Memory B cell (primary cell): ENCODE measurements around the gene NAALADL2.
"Not testable (repeated sequence)": the region's sequence is repeated elsewhere in the genome, so short reads cannot be mapped to it uniquely, and the experiment has no call there.

Source experiments
- ATAC-seq: fragments of 150-1000 bp; cut with Tn5 transposase; 2 replicates; pipeline ENCODE4 v1.10.0; 2021; ENCODE audit warnings: low read depth, mild to moderate bottlenecking, moderate library complexity
- DNase-seq, 2 donors: peaks; one replicate each; pipeline ENCODE4 v3.0.0; 2022; ENCODE audit warnings: low spot score in 2 of 2
- H3K27ac Mint-ChIP-seq: one replicate; pipeline ENCODE4 v1.8.0; 2022; ENCODE audit warnings: mild to moderate bottlenecking, moderate library complexity, mixed read lengths
- H3K27me3 Mint-ChIP-seq: one replicate; pipeline ENCODE4 v1.8.0; 2022; ENCODE audit warnings: mixed read lengths
- H3K36me3 Mint-ChIP-seq: one replicate; pipeline ENCODE4 v1.8.0; 2022; ENCODE audit warnings: mild to moderate bottlenecking, mixed read lengths
- H3K4me1 Mint-ChIP-seq: one replicate; pipeline ENCODE4 v1.8.0; 2022; ENCODE audit warnings: mixed read lengths
- H3K4me3 Mint-ChIP-seq: one replicate; pipeline ENCODE4 v1.8.0; 2022; ENCODE audit warnings: mild to moderate bottlenecking, moderate library complexity, mixed read lengths
- H3K9me3 Mint-ChIP-seq: one replicate; pipeline ENCODE4 v1.8.0; 2022; ENCODE audit warnings: mixed read lengths

The NAALADL2 gene

GRCh38 chr3:175257123-175257522 is 398.0 kb downstream of the NAALADL2 start:
- H3K4me1 Mint-ChIP-seq = no peaks in the 10 kb centered on the region
- ATAC-seq (no peak), DNase-seq (no peak)
- no peak overlapping the region for H3K4me3 Mint-ChIP-seq
- no peaks in the 10 kb centered on the region for H3K27me3 Mint-ChIP-seq
- peaks cover 5% of the 10 kb centered on the region for H3K9me3 Mint-ChIP-seq
- H3K36me3 Mint-ChIP-seq = no peaks in the 10 kb centered on the region
- H3K27ac Mint-ChIP-seq = no peak overlapping the region

GRCh38 chr3:175258763-175259162 is 399.6 kb downstream of the NAALADL2 start:
- H3K4me3 Mint-ChIP-seq = no peak overlapping the region
- peaks cover 2% of the 10 kb centered on the region for H3K9me3 Mint-ChIP-seq
- H3K4me1 Mint-ChIP-seq = no peaks in the 10 kb centered on the region
- no peak for DNase-seq
- no peak overlapping the region for H3K27ac Mint-ChIP-seq
- H3K36me3 Mint-ChIP-seq = no peaks in the 10 kb centered on the region
- no peaks in the 10 kb centered on the region for H3K27me3 Mint-ChIP-seq
- no peak for ATAC-seq

GRCh38 chr3:175260145-175260794 is 401.1 kb downstream of the NAALADL2 start:
- Mint-ChIP-seq H3K27ac (no peak overlapping the region), H3K4me3 (no peak overlapping the region), H3K9me3 (peaks cover 4% of the 10 kb centered on the region), H3K36me3 (no peaks in the 10 kb centered on the region), H3K27me3 (no peaks in the 10 kb centered on the region), H3K4me1 (no peaks in the 10 kb centered on the region)
- DNase-seq (no peak), ATAC-seq (no peak)

- no peaks in the 10 kb centered on the region for H3K36me3 Mint-ChIP-seq
- H3K27me3 Mint-ChIP-seq = no peaks in the 10 kb centered on the region
- H3K4me1 Mint-ChIP-seq = no peaks in the 10 kb centered on the region
- no peak overlapping the region for H3K27ac Mint-ChIP-seq
- no peak overlapping the region for H3K4me3 Mint-ChIP-seq
- no peak for ATAC-seq
- no peak for DNase-seq
- H3K9me3 Mint-ChIP-seq = peaks cover 1% of the 10 kb centered on the region
Measured at GRCh38 chr3:175266478-175266877, 407.3 kb downstream of the NAALADL2 start.

- no peaks in the 10 kb centered on the region for H3K4me1 Mint-ChIP-seq
- DNase-seq (no peak), ATAC-seq (no peak)
- no peaks in the 10 kb centered on the region for H3K27me3 Mint-ChIP-seq
- peaks cover 1% of the 10 kb centered on the region for H3K9me3 Mint-ChIP-seq
- no peaks in the 10 kb centered on the region for H3K36me3 Mint-ChIP-seq
- H3K27ac Mint-ChIP-seq = no peak overlapping the region
- H3K4me3 Mint-ChIP-seq = no peak overlapping the region
Measured at GRCh38 chr3:175267121-175267531, 408.0 kb downstream of the NAALADL2 start.

- DNase-seq (no peak), ATAC-seq (no peak)
- Mint-ChIP-seq H3K27me3 (no peaks in the 10 kb centered on the region), H3K4me3 (no peak overlapping the region), H3K4me1 (no peaks in the 10 kb centered on the region), H3K27ac (no peak overlapping the region), H3K36me3 (no peaks in the 10 kb centered on the region), H3K9me3 (peaks cover 1% of the 10 kb centered on the region)
Measured at GRCh38 chr3:175267561-175267960, 408.4 kb downstream of the NAALADL2 start.

GRCh38 chr3:175269394-175269793 is 410.3 kb downstream of the NAALADL2 start:
- no peak for DNase-seq
- Mint-ChIP-seq H3K36me3 (no peaks in the 10 kb centered on the region), H3K27me3 (no peaks in the 10 kb centered on the region), H3K4me1 (no peaks in the 10 kb centered on the region), H3K9me3 (no peaks in the 10 kb centered on the region), H3K4me3 (no peak overlapping the region), H3K27ac (no peak overlapping the region)
- no peak for ATAC-seq

- no peaks in the 10 kb centered on the region for H3K27me3 Mint-ChIP-seq
- ATAC-seq = no peak
- no peak for DNase-seq
Measured at GRCh38 chr3:175270198-175270837, 411.2 kb downstream of the NAALADL2 start.

GRCh38 chr3:175270866-175271265 is 411.7 kb downstream of the NAALADL2 start:
- Mint-ChIP-seq H3K36me3 (no peaks in the 10 kb centered on the region), H3K9me3 (no peaks in the 10 kb centered on the region), H3K27ac (no peak overlapping the region), H3K4me1 (no peaks in the 10 kb centered on the region), H3K4me3 (no peak overlapping the region), H3K27me3 (no peaks in the 10 kb centered on the region)
- ATAC-seq (no peak), DNase-seq (no peak)

More at GRCh38 chr3:175270198-175270837, 411.2 kb downstream of the NAALADL2 start:
- no peak overlapping the region for H3K27ac Mint-ChIP-seq
- H3K36me3 Mint-ChIP-seq = no peaks in the 10 kb centered on the region
- no peaks in the 10 kb centered on the region for H3K9me3 Mint-ChIP-seq
- H3K4me1 Mint-ChIP-seq = no peaks in the 10 kb centered on the region
- no peak overlapping the region for H3K4me3 Mint-ChIP-seq

- not testable (repeated sequence) for H3K36me3 Mint-ChIP-seq, H3K27ac Mint-ChIP-seq, ATAC-seq, H3K4me1 Mint-ChIP-seq, H3K9me3 Mint-ChIP-seq, DNase-seq, H3K4me3 Mint-ChIP-seq, H3K27me3 Mint-ChIP-seq
Measured at GRCh38 chr3:175271465-175271864, 412.3 kb downstream of the NAALADL2 start.

- no peaks in the 10 kb centered on the region for H3K4me1 Mint-ChIP-seq
- no peak overlapping the region for H3K27ac Mint-ChIP-seq
- no peak for ATAC-seq
- H3K27me3 Mint-ChIP-seq = no peaks in the 10 kb centered on the region
- no peaks in the 10 kb centered on the region for H3K36me3 Mint-ChIP-seq
- no peak for DNase-seq
- no peak overlapping the region for H3K4me3 Mint-ChIP-seq
- no peaks in the 10 kb centered on the region for H3K9me3 Mint-ChIP-seq
Measured at GRCh38 chr3:175272392-175272791, 413.3 kb downstream of the NAALADL2 start.

- no peaks in the 10 kb centered on the region for H3K36me3 Mint-ChIP-seq
- no peak overlapping the region for H3K27ac Mint-ChIP-seq
- no peak for DNase-seq
- no peak for ATAC-seq
- H3K27me3 Mint-ChIP-seq = no peaks in the 10 kb centered on the region
- no peak overlapping the region for H3K4me3 Mint-ChIP-seq
- H3K9me3 Mint-ChIP-seq = no peaks in the 10 kb centered on the region
- no peaks in the 10 kb centered on the region for H3K4me1 Mint-ChIP-seq
Measured at GRCh38 chr3:175273573-175273972, 414.4 kb downstream of the NAALADL2 start.

GRCh38 chr3:175274056-175274455 is 414.9 kb downstream of the NAALADL2 start:
- H3K27ac Mint-ChIP-seq = no peak overlapping the region
- no peak for DNase-seq
- H3K4me3 Mint-ChIP-seq = no peak overlapping the region
- no peaks in the 10 kb centered on the region for H3K9me3 Mint-ChIP-seq
- ATAC-seq = peak; percentile 52
- no peaks in the 10 kb centered on the region for H3K27me3 Mint-ChIP-seq
- no peaks in the 10 kb centered on the region for H3K4me1 Mint-ChIP-seq
- H3K36me3 Mint-ChIP-seq = no peaks in the 10 kb centered on the region

- H3K36me3 Mint-ChIP-seq = no peaks in the 10 kb centered on the region
- H3K4me1 Mint-ChIP-seq = no peaks in the 10 kb centered on the region
- H3K27me3 Mint-ChIP-seq = no peaks in the 10 kb centered on the region
- ATAC-seq (peak; percentile 29), DNase-seq (no peak)
- H3K27ac Mint-ChIP-seq = no peak overlapping the region
- no peaks in the 10 kb centered on the region for H3K9me3 Mint-ChIP-seq
- no peak overlapping the region for H3K4me3 Mint-ChIP-seq
Measured at GRCh38 chr3:175274474-175275218, 415.5 kb downstream of the NAALADL2 start.
